GM23338 (cell line): Measurements from ENCODE around the gene GET4. TPM values are rescaled to one million over a fixed set of nuclear protein-coding genes. Genes with fewer than 3 reads are reported as not detected.

Experiments
- ATAC-seq: fragments of 200-7000 bp; cut with Tn5 transposase; 3 replicates; pipeline ENCODE4 v1.9.1; 2020
- DNase-seq: peaks from one replicate; pipeline ENCODE4 v3.0.0-alpha.2; 2015; ENCODE audit warnings: low spot score
- H2AFZ ChIP-seq: fragments of 200-600 bp; sonication (generic); 2 replicates; pipeline ENCODE4 v1.8.0; 2016; ENCODE audit warnings: antibody characterized with exemption, mild to moderate bottlenecking, moderate library complexity
- H3F3A ChIP-seq: fragments of 200-600 bp; sonication (generic); replicated peaks from 2 replicates; pipeline ENCODE4 v1.8.0; 2017; ENCODE audit warnings: antibody characterized with exemption, mixed run types, low read depth
- H3K27ac ChIP-seq: fragments of 200-600 bp; sonication (generic); 2 replicates; pipeline ENCODE4 v1.6.1; 2016; ENCODE audit warnings: low read depth
- H3K27me3 ChIP-seq: fragments of 200-600 bp; sonication (generic); 2 replicates; pipeline ENCODE4 v1.8.0; 2016; ENCODE audit warnings: mild to moderate bottlenecking, mixed run types, moderate library complexity; ENCODE audit not compliant: insufficient read depth
- H3K36me3 ChIP-seq: fragments of 200-600 bp; sonication (generic); 2 replicates; pipeline ENCODE4 v1.8.0; 2016; ENCODE audit warnings: mild to moderate bottlenecking; ENCODE audit not compliant: insufficient read depth
- H3K4me1 ChIP-seq: fragments of 200-600 bp; sonication (generic); 2 replicates; pipeline ENCODE4 v1.8.0; 2016; ENCODE audit warnings: mild to moderate bottlenecking, moderate library complexity; ENCODE audit not compliant: insufficient read depth
- H3K4me2 ChIP-seq: fragments of 200-600 bp; sonication (generic); 2 replicates; pipeline ENCODE4 v1.7.1; 2017; ENCODE audit warnings: mixed run types
- H3K4me3 ChIP-seq: fragments of 200-600 bp; sonication (generic); 2 replicates; pipeline ENCODE4 v1.6.1; 2016; ENCODE audit warnings: mixed run types
- H3K79me2 ChIP-seq: fragments of 200-600 bp; sonication (generic); replicated peaks from 2 replicates; pipeline ENCODE4 v1.8.0; 2017; ENCODE audit warnings: mild to moderate bottlenecking; ENCODE audit not compliant: insufficient read depth
- H3K9me2 ChIP-seq: fragments of 200-600 bp; sonication (generic); 2 replicates; pipeline ENCODE4 v1.8.0; 2017; ENCODE audit not compliant: insufficient read depth
- H4K20me1 ChIP-seq: fragments of 200-600 bp; sonication (generic); replicated peaks from 2 replicates; pipeline ENCODE4 v1.8.0; 2017; ENCODE audit warnings: mild to moderate bottlenecking; ENCODE audit not compliant: insufficient read depth
- H3K27ac Mint-ChIP-seq: 2 replicates; pipeline ENCODE4 v1.8.0; 2020; ENCODE audit warnings: inconsistent platforms, mild to moderate bottlenecking, moderate library complexity, mixed read lengths
- H3K27me3 Mint-ChIP-seq: 3 replicates; pipeline ENCODE4 v1.8.0; 2022; ENCODE audit warnings: low read depth, mild to moderate bottlenecking, moderate library complexity, mixed read lengths, inconsistent platforms; ENCODE audit not compliant: insufficient read depth, poor library complexity
- H3K36me3 Mint-ChIP-seq: 3 replicates; pipeline ENCODE4 v1.8.0; 2021; ENCODE audit warnings: low read depth, mild to moderate bottlenecking, inconsistent platforms, moderate library complexity, mixed read lengths
- H3K4me1 Mint-ChIP-seq: 3 replicates; pipeline ENCODE4 v1.8.0; 2020; ENCODE audit warnings: mild to moderate bottlenecking, inconsistent platforms, mixed read lengths
- H3K4me3 Mint-ChIP-seq: 3 replicates; pipeline ENCODE4 v1.8.0; 2021; ENCODE audit warnings: moderate library complexity, mild to moderate bottlenecking, inconsistent platforms, mixed read lengths
- H3K9me3 Mint-ChIP-seq: 3 replicates; pipeline ENCODE4 v1.8.0; 2020; ENCODE audit warnings: moderate library complexity, mild to moderate bottlenecking, inconsistent platforms, mixed read lengths
- CREB1 ChIP-seq: fragments of 250-450 bp; sonication (Bioruptor Pico); IDR thresholded peaks from 2 replicates; pipeline ENCODE4 v1.5.0; 2020; ENCODE audit warnings: low read depth, mild to moderate bottlenecking, moderate library complexity
- EZH2 ChIP-seq: fragments of 200-600 bp; sonication (generic); IDR thresholded peaks from one replicate; pipeline ENCODE4 v1.8.0; 2017; ENCODE audit warnings: antibody characterized with exemption, mild to moderate bottlenecking, low read depth; ENCODE audit not compliant: unreplicated experiment
- EZH2phosphoT487 ChIP-seq: fragments of 200-600 bp; sonication (generic); IDR thresholded peaks from one replicate; pipeline ENCODE4 v1.8.1; 2018; ENCODE audit warnings: antibody characterized with exemption; ENCODE audit not compliant: unreplicated experiment
- JUNB ChIP-seq: IDR thresholded peaks from one replicate; pipeline ENCODE4 v1.6.1; 2016; ENCODE audit warnings: antibody characterized with exemption; ENCODE audit not compliant: unreplicated experiment
- NANOG ChIP-seq: IDR thresholded peaks from 2 replicates; pipeline ENCODE4 v1.6.1; 2016; ENCODE audit warnings: antibody characterized with exemption, borderline replicate concordance
- POLR2AphosphoS5 ChIP-seq: IDR thresholded peaks from 2 replicates; pipeline ENCODE4 v1.6.1; 2016; ENCODE audit warnings: antibody characterized with exemption, low read depth
- STAT1 ChIP-seq: IDR thresholded peaks from one replicate; pipeline ENCODE4 v1.6.1; 2016; ENCODE audit warnings: antibody characterized with exemption; ENCODE audit not compliant: unreplicated experiment
- ZNF114 ChIP-seq: fragments of 250-450 bp; sonication (Bioruptor Pico); IDR thresholded peaks from 2 replicates; pipeline ENCODE4 v1.5.0; 2020; ENCODE audit warnings: mild to moderate bottlenecking, moderate library complexity
- ZNF331 ChIP-seq: fragments of 250-450 bp; sonication (Bioruptor Pico); IDR thresholded peaks from 2 replicates; pipeline ENCODE4 v1.5.0; 2020; ENCODE audit warnings: low read depth, mild to moderate bottlenecking, moderate library complexity
- polyA plus RNA-seq: library from polyadenylated mRNA; unstranded; fragments of >200 nt; fragmentation: Nextera tagmentation; extraction: Ambion mirVana; gene quantifications from 2 replicates; pipeline ENCODE4 v1.2.1, GENCODE V29; 2016
- total RNA-seq: library from RNA; depleted of rRNA; stranded (reverse); fragments of >200 nt; shearing (Covaris generic); gene quantifications from 2 replicates; pipeline ENCODE4 v1.2.3, GENCODE V29; 2014
- TF ChIP-seq, protein P1 (sequence below), 2 experiments: fragments of 200-600 bp in 1 of 2; sonication (generic) in 1 of 2; conservative IDR thresholded peaks; 2 replicates each; pipeline versions ENCODE4 v1.5.1 to v1.6.1; 2016 to 2017; ENCODE audit warnings: antibody characterized with exemption in 2 of 2, low read depth in 2 of 2, mild to moderate bottlenecking in 2 of 2, moderate library complexity in 1 of 2
- TF ChIP-seq, protein P2 (sequence below): fragments of 250-450 bp; sonication (Bioruptor Pico); IDR thresholded peaks from 2 replicates; pipeline ENCODE4 v1.5.0; 2020; ENCODE audit warnings: mild to moderate bottlenecking, moderate library complexity
- TF ChIP-seq, protein P3 (sequence below): IDR thresholded peaks from one replicate; pipeline ENCODE4 v1.6.1; 2018; ENCODE audit warnings: antibody characterized with exemption; ENCODE audit not compliant: unreplicated experiment
- TF ChIP-seq, protein P4 (sequence below): IDR thresholded peaks from 2 replicates; pipeline ENCODE4 v1.6.1; 2016; ENCODE audit warnings: antibody characterized with exemption

Gene GET4
- total and polyA plus RNA-seq, 2 experiments from 2014 or later = 48.0 to 79.1 TPM

DNA sequence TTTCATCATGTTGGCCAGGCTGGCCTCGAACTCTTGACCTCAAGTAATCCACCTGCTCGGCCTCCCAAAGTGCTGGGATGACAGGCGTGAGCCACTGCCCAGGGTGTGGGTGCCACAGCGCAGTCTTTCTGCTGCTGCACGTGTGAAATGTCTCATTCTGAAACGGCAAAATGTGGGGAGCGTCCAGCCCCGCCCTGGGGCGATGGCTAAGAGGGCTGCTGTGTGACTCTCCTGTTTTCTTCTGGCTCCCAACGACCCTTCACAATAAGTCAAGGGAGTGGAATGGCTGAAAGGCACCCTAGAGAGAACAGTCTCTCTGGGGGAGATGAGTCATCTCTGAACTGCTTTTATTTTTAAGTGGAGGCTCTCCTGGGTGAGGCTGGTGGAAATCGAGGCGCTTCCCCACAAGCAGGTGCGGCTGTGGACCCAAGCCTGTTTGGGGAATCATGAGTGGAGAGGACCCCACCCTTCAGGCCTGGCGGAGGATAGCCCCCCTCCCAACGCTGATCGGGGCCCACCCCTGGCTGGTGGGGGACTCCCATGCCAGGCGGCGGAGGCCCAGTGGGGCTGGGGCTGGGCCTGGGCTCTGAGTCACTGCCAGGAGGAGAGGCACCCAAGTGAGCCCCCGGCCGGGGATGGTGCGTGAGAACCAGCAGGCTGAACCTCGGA is 60.2 kb downstream of the GET4 start:
- H3F3A ChIP-seq = no peaks in the 10 kb centered on the region
- H3K9me3 Mint-ChIP-seq = peaks cover 5% of the 10 kb centered on the region
- H3K36me3 Mint-ChIP-seq = no peaks in the 10 kb centered on the region
- H3K4me3 Mint-ChIP-seq = no peak overlapping the region
- H3K27me3 Mint-ChIP-seq = peaks cover 4% of the 10 kb centered on the region
- H3K9me2 ChIP-seq = no peaks in the 10 kb centered on the region
- no peak overlapping the region for H3K4me2 ChIP-seq
- H3K27ac ChIP-seq = no peak overlapping the region
- H4K20me1 ChIP-seq = no peaks in the 10 kb centered on the region
- DNase-seq = no peak
- TF ChIP-seq POLR2AphosphoS5 (no peak), NANOG (no peak), CREB1 (CRISPR knock-in tag) (no peak), EZH2phosphoT487 (no peak), STAT1 (no peak), ZNF114 (no peak), ZNF331 (CRISPR knock-in tag) (no peak), JUNB (no peak), EZH2 (no peak)
- TF ChIP-seq, protein P1, sequence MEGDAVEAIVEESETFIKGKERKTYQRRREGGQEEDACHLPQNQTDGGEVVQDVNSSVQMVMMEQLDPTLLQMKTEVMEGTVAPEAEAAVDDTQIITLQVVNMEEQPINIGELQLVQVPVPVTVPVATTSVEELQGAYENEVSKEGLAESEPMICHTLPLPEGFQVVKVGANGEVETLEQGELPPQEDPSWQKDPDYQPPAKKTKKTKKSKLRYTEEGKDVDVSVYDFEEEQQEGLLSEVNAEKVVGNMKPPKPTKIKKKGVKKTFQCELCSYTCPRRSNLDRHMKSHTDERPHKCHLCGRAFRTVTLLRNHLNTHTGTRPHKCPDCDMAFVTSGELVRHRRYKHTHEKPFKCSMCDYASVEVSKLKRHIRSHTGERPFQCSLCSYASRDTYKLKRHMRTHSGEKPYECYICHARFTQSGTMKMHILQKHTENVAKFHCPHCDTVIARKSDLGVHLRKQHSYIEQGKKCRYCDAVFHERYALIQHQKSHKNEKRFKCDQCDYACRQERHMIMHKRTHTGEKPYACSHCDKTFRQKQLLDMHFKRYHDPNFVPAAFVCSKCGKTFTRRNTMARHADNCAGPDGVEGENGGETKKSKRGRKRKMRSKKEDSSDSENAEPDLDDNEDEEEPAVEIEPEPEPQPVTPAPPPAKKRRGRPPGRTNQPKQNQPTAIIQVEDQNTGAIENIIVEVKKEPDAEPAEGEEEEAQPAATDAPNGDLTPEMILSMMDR (conservative IDR thresholded peaks at IDR 0.05; ENCODE audit: low read depth in 2 of 2) = no peak
- TF ChIP-seq, protein P2, sequence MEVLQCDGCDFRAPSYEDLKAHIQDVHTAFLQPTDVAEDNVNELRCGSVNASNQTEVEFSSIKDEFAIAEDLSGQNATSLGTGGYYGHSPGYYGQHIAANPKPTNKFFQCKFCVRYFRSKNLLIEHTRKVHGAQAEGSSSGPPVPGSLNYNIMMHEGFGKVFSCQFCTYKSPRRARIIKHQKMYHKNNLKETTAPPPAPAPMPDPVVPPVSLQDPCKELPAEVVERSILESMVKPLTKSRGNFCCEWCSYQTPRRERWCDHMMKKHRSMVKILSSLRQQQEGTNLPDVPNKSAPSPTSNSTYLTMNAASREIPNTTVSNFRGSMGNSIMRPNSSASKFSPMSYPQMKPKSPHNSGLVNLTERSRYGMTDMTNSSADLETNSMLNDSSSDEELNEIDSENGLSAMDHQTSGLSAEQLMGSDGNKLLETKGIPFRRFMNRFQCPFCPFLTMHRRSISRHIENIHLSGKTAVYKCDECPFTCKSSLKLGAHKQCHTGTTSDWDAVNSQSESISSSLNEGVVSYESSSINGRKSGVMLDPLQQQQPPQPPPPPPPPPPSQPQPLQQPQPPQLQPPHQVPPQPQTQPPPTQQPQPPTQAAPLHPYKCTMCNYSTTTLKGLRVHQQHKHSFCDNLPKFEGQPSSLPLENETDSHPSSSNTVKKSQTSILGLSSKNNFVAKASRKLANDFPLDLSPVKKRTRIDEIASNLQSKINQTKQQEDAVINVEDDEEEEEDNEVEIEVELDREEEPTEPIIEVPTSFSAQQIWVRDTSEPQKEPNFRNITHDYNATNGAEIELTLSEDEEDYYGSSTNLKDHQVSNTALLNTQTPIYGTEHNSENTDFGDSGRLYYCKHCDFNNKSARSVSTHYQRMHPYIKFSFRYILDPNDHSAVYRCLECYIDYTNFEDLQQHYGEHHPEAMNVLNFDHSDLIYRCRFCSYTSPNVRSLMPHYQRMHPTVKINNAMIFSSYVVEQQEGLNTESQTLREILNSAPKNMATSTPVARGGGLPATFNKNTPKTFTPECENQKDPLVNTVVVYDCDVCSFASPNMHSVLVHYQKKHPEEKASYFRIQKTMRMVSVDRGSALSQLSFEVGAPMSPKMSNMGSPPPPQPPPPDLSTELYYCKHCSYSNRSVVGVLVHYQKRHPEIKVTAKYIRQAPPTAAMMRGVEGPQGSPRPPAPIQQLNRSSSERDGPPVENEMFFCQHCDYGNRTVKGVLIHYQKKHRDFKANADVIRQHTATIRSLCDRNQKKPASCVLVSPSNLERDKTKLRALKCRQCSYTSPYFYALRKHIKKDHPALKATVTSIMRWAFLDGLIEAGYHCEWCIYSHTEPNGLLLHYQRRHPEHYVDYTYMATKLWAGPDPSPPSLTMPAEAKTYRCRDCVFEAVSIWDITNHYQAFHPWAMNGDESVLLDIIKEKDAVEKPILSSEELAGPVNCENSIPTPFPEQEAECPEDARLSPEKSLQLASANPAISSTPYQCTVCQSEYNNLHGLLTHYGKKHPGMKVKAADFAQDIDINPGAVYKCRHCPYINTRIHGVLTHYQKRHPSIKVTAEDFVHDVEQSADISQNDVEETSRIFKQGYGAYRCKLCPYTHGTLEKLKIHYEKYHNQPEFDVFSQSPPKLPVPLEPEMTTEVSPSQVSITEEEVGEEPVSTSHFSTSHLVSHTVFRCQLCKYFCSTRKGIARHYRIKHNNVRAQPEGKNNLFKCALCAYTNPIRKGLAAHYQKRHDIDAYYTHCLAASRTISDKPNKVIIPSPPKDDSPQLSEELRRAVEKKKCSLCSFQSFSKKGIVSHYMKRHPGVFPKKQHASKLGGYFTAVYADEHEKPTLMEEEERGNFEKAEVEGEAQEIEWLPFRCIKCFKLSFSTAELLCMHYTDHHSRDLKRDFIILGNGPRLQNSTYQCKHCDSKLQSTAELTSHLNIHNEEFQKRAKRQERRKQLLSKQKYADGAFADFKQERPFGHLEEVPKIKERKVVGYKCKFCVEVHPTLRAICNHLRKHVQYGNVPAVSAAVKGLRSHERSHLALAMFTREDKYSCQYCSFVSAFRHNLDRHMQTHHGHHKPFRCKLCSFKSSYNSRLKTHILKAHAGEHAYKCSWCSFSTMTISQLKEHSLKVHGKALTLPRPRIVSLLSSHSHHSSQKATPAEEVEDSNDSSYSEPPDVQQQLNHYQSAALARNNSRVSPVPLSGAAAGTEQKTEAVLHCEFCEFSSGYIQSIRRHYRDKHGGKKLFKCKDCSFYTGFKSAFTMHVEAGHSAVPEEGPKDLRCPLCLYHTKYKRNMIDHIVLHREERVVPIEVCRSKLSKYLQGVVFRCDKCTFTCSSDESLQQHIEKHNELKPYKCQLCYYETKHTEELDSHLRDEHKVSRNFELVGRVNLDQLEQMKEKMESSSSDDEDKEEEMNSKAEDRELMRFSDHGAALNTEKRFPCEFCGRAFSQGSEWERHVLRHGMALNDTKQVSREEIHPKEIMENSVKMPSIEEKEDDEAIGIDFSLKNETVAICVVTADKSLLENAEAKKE (CRISPR knock-in tag) = no peak
- TF ChIP-seq, protein P3, sequence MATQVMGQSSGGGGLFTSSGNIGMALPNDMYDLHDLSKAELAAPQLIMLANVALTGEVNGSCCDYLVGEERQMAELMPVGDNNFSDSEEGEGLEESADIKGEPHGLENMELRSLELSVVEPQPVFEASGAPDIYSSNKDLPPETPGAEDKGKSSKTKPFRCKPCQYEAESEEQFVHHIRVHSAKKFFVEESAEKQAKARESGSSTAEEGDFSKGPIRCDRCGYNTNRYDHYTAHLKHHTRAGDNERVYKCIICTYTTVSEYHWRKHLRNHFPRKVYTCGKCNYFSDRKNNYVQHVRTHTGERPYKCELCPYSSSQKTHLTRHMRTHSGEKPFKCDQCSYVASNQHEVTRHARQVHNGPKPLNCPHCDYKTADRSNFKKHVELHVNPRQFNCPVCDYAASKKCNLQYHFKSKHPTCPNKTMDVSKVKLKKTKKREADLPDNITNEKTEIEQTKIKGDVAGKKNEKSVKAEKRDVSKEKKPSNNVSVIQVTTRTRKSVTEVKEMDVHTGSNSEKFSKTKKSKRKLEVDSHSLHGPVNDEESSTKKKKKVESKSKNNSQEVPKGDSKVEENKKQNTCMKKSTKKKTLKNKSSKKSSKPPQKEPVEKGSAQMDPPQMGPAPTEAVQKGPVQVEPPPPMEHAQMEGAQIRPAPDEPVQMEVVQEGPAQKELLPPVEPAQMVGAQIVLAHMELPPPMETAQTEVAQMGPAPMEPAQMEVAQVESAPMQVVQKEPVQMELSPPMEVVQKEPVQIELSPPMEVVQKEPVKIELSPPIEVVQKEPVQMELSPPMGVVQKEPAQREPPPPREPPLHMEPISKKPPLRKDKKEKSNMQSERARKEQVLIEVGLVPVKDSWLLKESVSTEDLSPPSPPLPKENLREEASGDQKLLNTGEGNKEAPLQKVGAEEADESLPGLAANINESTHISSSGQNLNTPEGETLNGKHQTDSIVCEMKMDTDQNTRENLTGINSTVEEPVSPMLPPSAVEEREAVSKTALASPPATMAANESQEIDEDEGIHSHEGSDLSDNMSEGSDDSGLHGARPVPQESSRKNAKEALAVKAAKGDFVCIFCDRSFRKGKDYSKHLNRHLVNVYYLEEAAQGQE = no peak
- TF ChIP-seq, protein P4, sequence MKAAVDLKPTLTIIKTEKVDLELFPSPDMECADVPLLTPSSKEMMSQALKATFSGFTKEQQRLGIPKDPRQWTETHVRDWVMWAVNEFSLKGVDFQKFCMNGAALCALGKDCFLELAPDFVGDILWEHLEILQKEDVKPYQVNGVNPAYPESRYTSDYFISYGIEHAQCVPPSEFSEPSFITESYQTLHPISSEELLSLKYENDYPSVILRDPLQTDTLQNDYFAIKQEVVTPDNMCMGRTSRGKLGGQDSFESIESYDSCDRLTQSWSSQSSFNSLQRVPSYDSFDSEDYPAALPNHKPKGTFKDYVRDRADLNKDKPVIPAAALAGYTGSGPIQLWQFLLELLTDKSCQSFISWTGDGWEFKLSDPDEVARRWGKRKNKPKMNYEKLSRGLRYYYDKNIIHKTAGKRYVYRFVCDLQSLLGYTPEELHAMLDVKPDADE = no peak
- no peak overlapping the region for H3K4me3 ChIP-seq
- H3K4me1 Mint-ChIP-seq = no peaks in the 10 kb centered on the region
- H3K27ac Mint-ChIP-seq = no peak overlapping the region
- H3K4me1 ChIP-seq = no peaks in the 10 kb centered on the region
- H2AFZ ChIP-seq = no peak overlapping the region
- no peaks in the 10 kb centered on the region for H3K36me3 ChIP-seq
- peaks cover 2% of the 10 kb centered on the region; the same call in 1 of the 2 replicates for H3K27me3 ChIP-seq
- no peak; the same call in 2 of the 3 replicates for ATAC-seq
- H3K79me2 ChIP-seq = no peaks in the 10 kb centered on the region
